GM19328 (cell line): ENCODE measurements around the gene SRGAP2.
"Not testable (repeated sequence)": the region's sequence is repeated elsewhere in the genome, so short reads cannot be mapped to it uniquely, and the experiment has no call there.

Experiments used
- ATAC-seq: cut with Tn5 transposase; IDR thresholded peaks from one replicate; pipeline ENCODE4 v1.9.1; 2021; ENCODE audit warnings: mild to moderate bottlenecking, moderate library complexity; ENCODE audit not compliant: unreplicated experiment

SRGAP2 gene

DNA sequence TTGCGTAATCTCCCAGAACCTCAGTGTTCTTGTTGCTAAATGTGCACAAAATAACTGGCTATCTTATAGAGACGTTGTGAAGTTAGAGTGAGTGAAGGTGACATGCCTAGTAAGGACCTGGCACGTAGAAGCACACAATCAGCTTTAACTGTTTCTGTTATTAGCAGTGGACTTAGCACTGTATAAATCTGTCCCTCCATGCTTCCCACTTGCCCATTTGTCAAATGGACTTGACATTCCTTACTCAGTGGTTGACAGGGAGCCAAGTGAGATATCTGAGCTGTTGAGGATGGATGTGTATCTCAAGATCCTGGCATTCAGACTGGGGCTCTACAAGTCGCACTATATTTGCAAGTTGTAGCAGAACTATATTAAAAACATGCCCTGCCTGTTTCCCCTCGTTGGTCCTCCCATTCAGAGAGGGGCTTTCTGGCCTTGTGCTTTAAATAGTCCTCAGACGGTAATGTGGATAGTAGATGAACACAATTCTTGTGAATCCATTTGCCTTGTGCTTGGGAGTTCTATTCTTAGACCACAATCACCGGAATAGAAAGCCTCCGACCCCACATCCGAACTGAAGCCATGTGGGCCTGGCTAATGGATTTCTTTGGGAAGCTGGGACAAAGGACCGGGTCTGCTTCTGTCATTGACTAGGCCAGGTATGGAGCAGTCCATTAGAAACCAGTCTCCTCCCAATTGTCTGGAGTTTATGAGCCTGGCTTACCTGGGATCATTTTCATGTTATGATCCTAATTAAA is 43.0 kb downstream of the SRGAP2 start:
- ATAC-seq: not testable (repeated sequence)

DNA sequence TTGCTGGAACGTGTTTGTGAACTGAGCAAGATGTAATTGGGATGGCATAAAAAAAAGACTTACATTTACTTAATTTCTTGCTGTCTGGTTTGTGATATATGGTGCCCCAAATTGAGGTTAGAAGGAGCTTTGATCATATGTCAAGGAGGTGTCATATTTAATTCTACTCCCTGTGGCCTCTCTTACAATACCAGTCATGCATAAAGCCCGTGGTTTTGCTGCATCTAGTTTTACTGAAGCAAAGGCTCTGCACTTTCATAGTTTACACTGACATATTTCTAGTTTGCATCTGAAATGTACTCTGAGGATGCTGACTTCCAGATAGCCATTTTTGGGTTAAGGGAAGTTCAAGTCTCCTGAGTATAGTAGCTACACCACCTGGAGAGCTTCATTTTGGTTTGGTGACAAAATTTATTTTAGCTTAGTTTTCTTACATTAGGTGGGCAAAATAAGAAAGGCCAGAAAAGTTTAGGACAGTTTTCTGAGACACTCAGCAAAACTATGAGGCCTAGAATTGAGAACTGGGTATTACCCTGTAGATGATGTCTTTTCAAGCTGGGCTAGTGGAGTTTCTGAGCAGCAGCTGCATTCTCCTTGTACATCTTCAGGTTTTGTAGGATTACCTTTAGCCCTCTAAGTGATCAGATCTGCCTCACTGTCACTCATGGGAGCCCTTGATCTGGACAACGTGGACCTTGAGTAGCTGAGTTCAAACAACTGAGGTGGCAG is 47.8 kb downstream of the SRGAP2 start:
- not testable (repeated sequence) for ATAC-seq

DNA sequence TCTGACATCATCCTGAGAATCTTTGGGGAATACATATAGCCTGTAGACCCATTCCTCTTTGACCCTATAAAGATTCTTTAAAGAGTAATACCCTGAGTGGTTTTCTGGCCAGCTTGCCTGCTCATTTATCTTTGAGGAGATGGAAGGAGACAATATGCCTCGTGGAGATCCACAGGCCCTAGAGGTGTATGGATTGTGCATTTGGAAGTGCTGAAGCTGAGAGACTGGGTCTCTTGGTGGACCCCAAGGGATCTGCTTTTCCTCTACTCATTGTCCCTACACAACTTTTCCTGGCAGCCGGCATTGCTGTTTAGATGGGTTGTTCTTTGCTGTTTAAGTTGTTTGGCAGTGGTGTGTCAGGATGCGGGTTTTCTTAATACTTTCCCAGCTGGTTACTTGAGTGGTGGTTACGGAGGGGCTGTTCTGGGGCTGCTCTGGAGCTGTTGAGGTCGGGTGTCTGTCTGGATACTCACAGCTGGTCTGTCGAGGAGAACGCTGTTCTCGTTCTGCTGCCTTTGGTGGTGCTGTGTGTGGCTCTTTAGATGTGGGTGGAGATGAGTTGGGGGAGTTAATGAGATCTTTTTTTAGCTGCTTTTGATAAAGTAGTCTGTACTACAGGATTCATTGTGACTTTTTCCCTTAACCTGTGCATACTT is 49.5 kb downstream of the SRGAP2 start:
- not testable (repeated sequence) for ATAC-seq
